Keratinocyte (primary cell): ENCODE data around the gene CIROP. TPM values are rescaled to one million over a fixed set of nuclear protein-coding genes. Genes with fewer than 3 reads are reported as not detected.

Experiments
- DNase-seq: peaks from one replicate; pipeline ENCODE4 v3.0.0-alpha.2; 2011; ENCODE audit warnings: low read depth, missing footprints, low spot score
- FAIRE-seq: peaks from 2 replicates; lab custom pipeline; 2011; peaks lifted over from hg19 to GRCh38; lab: Jason Lieb, UNC
- H2AFZ ChIP-seq: 2 replicates; pipeline ENCODE4 v1.6.0; 2012; ENCODE audit warnings: low read length, control low read depth, inconsistent platforms; ENCODE audit not compliant: control insufficient read depth
- H3K27ac ChIP-seq: 2 replicates; pipeline ENCODE4 v1.5.1; 2011; ENCODE audit warnings: low read length; ENCODE audit not compliant: control insufficient read depth, insufficient read depth
- H3K27me3 ChIP-seq: 3 replicates; pipeline ENCODE4 v1.6.0; 2011; ENCODE audit warnings: low read length; ENCODE audit not compliant: control insufficient read depth, insufficient read depth; ENCODE audit errors: extremely low read depth
- H3K36me3 ChIP-seq, 2 experiments: 2 replicates in 1 of 2; 3 replicates in 1 of 2; pipeline ENCODE4 v1.5.1; 2011; ENCODE audit warnings: low read length in 2 of 2, mild to moderate bottlenecking in 1 of 2; ENCODE audit not compliant: control insufficient read depth in 2 of 2, insufficient read depth in 2 of 2; ENCODE audit errors: extremely low read depth in 1 of 2
- H3K4me1 ChIP-seq: 3 replicates; pipeline ENCODE4 v1.5.1; 2011; ENCODE audit warnings: low read length; ENCODE audit not compliant: control insufficient read depth, insufficient read depth; ENCODE audit errors: extremely low read depth
- H3K4me2 ChIP-seq: 3 replicates; pipeline ENCODE4 v1.6.0; 2011; ENCODE audit warnings: low read depth, low read length; ENCODE audit not compliant: control insufficient read depth, insufficient read depth; ENCODE audit errors: extremely low read depth
- H3K4me3 ChIP-seq, 3 experiments: fragments of 200-600 bp in 1 of 3; sonication (generic) in 1 of 3; 2 replicates in 2 of 3; 3 replicates in 1 of 3; pipeline ENCODE4 v1.5.1; 2011 to 2016; ENCODE audit warnings: low read length in 3 of 3, mild to moderate bottlenecking in 3 of 3, control low read depth in 2 of 3, inconsistent platforms in 1 of 3, low read depth in 1 of 3, mixed read lengths in 1 of 3, mixed run types in 1 of 3, moderate library complexity in 1 of 3; ENCODE audit not compliant: control insufficient read depth in 2 of 3, insufficient read depth in 2 of 3; ENCODE audit errors: extremely low read depth in 1 of 3
- H3K79me2 ChIP-seq: 2 replicates; pipeline ENCODE4 v1.6.0; 2012; ENCODE audit warnings: low read length; ENCODE audit not compliant: control insufficient read depth, insufficient read depth
- H3K9ac ChIP-seq: 3 replicates; pipeline ENCODE4 v1.6.0; 2011; ENCODE audit warnings: low read length; ENCODE audit not compliant: control insufficient read depth, insufficient read depth; ENCODE audit errors: extremely low read depth
- H3K9me1 ChIP-seq: 3 replicates; pipeline ENCODE4 v1.6.0; 2011; ENCODE audit warnings: low read length; ENCODE audit not compliant: control insufficient read depth, insufficient read depth; ENCODE audit errors: extremely low read depth
- H3K9me3 ChIP-seq: 2 replicates; pipeline ENCODE4 v1.5.1; 2012; ENCODE audit warnings: low read depth, low read length; ENCODE audit not compliant: control insufficient read depth
- H4K20me1 ChIP-seq: 3 replicates; pipeline ENCODE4 v1.6.0; 2011; ENCODE audit warnings: low read length; ENCODE audit not compliant: control insufficient read depth, insufficient read depth; ENCODE audit errors: extremely low read depth
- CTCF ChIP-seq, 3 experiments: IDR thresholded peaks in 1 of 3; conservative IDR thresholded peaks in 1 of 3; optimal IDR thresholded peaks in 1 of 3; 2 replicates in 2 of 3; 3 replicates in 1 of 3; pipeline versions ENCODE3 to v1.5.1; 2011; ENCODE audit warnings: low read length in 3 of 3, mild to moderate bottlenecking in 3 of 3, moderate library complexity in 2 of 3, control low read depth in 1 of 3, inconsistent platforms in 1 of 3; ENCODE audit not compliant: insufficient read depth in 2 of 3; ENCODE audit errors: extremely low read depth in 1 of 3
- EZH2 ChIP-seq: IDR thresholded peaks from one replicate; pipeline ENCODE4 v1.6.1; 2012; ENCODE audit warnings: inconsistent platforms, mild to moderate bottlenecking, low read length, moderate library complexity
- dilution Hi-C: fragments of 300-500 bp; cut with MboI; formaldehyde crosslinking; loops from one replicate; pipeline ENCODE4 v1.7.0; 2020; ENCODE audit warnings: low sequenced_read_pairs; ENCODE audit not compliant: extremely low pct_ligation_motif_present
- polyA plus RNA-seq, 5 experiments: library from polyadenylated mRNA; depleted of rRNA in 3 of 5; stranded (reverse) in 3 of 5; stranded (forward) in 1 of 5; unstranded in 1 of 5; fragments of >200 nt; gene quantifications; 1 replicate in 1 of 5; 2 replicates in 3 of 5; 3 replicates in 1 of 5; pipeline versions ENCODE4 v1.2.1 to v1.2.3, GENCODE V29; 2011 to 2012; ENCODE audit warnings: missing spikeins in 2 of 5, low read depth in 1 of 5, low replicate concordance in 1 of 5

CIROP gene
- polyA plus RNA-seq, 1 donor (not counting 4 experiments of a cell fraction or from before 2014, with no cell fraction given) = not detected

- H4K20me1 ChIP-seq = no peaks in the 10 kb centered on the region
- no peak overlapping the region for H2AFZ ChIP-seq
- FAIRE-seq (no peak), DNase-seq (no peak)
- no peaks in the 10 kb centered on the region for H3K79me2 ChIP-seq
- no peaks in the 10 kb centered on the region for H3K36me3 ChIP-seq
- H3K9me3 ChIP-seq = no peaks in the 10 kb centered on the region
- H3K27me3 ChIP-seq = no peaks in the 10 kb centered on the region
- no peaks in the 10 kb centered on the region for H3K4me1 ChIP-seq
- no peak overlapping the region for H3K9ac ChIP-seq
- no peak overlapping the region for H3K4me3 ChIP-seq
- no peak overlapping the region for H3K27ac ChIP-seq
- no peak for TF ChIP-seq EZH2
- TF ChIP-seq CTCF (optimal IDR thresholded peaks at IDR 0.05 in 1 of 3, IDR thresholded peaks at IDR 0.05 in 1 of 3, conservative IDR thresholded peaks at IDR 0.05 in 1 of 3; ENCODE audit: extremely low read depth in 1 of 3, insufficient read depth in 2 of 3, low read length in 3 of 3) = no peak
- H3K4me2 ChIP-seq = no peak overlapping the region
- no peaks in the 10 kb centered on the region for H3K9me1 ChIP-seq
- dilution Hi-C loops = no loop called here
Observed at GRCh38 chr14:23106747-23107045, 1.9 kb upstream of the CIROP start.

GRCh38 chr14:23105348-23105824 lies 597 bp upstream of the CIROP start:
- dilution Hi-C loops = no loop called here
- TF ChIP-seq CTCF (optimal IDR thresholded peaks at IDR 0.05 in 1 of 3, IDR thresholded peaks at IDR 0.05 in 1 of 3, conservative IDR thresholded peaks at IDR 0.05 in 1 of 3; ENCODE audit: extremely low read depth in 1 of 3, insufficient read depth in 2 of 3, low read length in 3 of 3) (no peak), EZH2 (no peak)
- no peak for FAIRE-seq

More at GRCh38 chr14:23105348-23105824, 597 bp upstream of the CIROP start:
- Histone ChIP-seq H3K9me3 (no peaks in the 10 kb centered on the region), H3K4me1 (no peaks in the 10 kb centered on the region), H3K27ac (no peak overlapping the region), H3K4me2 (no peak overlapping the region), H3K79me2 (no peaks in the 10 kb centered on the region), H3K9me1 (no peaks in the 10 kb centered on the region), H2AFZ (no peak overlapping the region), H3K4me3 (no peak overlapping the region), H3K27me3 (no peaks in the 10 kb centered on the region), H3K36me3 (no peaks in the 10 kb centered on the region), H4K20me1 (no peaks in the 10 kb centered on the region), H3K9ac (no peak overlapping the region)
- DNase-seq = no peak
